Glomerular endothelial cell (primary cell): ENCODE data around the gene TEX2. TPM values are rescaled to one million over a fixed set of nuclear protein-coding genes. Genes with fewer than 3 reads are reported as not detected.

Experiments
- DNase-seq: peaks from one replicate; pipeline ENCODE4 v3.0.0-alpha.2; 2011; ENCODE audit warnings: low read depth, low spot score; ENCODE audit errors: extremely low read depth
- total RNA-seq: library from RNA; depleted of rRNA; stranded (reverse); fragments of >200 nt; gene quantifications from 2 replicates; pipeline ENCODE4 v1.2.3, GENCODE V29; 2015

Gene TEX2
- total RNA-seq, 1 donor from 2014 or later = 24.3 TPM

- DNase-seq = no peak
Observed at GRCh38 chr17:64270885-64271284, 7.8 kb upstream of the TEX2 start.

GRCh38 chr17:64269687-64270649 is 6.9 kb upstream of the TEX2 start:
- no peak for DNase-seq

GRCh38 chr17:64264891-64265290 is 1.8 kb upstream of the TEX2 start:
- no peak for DNase-seq

GRCh38 chr17:64262198-64262999 is 661 bp downstream of the TEX2 start:
- no peak for DNase-seq

GRCh38 chr17:64261417-64262145 is 1.5 kb downstream of the TEX2 start:
- DNase-seq = no peak

- no peak for DNase-seq
Observed at GRCh38 chr17:64260886-64261285, 2.2 kb downstream of the TEX2 start.

- DNase-seq = no peak
Observed at GRCh38 chr17:64259922-64260321, 3.1 kb downstream of the TEX2 start.

GRCh38 chr17:64259426-64259825 is 3.6 kb downstream of the TEX2 start:
- no peak for DNase-seq

GRCh38 chr17:64256913-64257807 is 5.9 kb downstream of the TEX2 start:
- no peak for DNase-seq

GRCh38 chr17:64255764-64256163 is 7.3 kb downstream of the TEX2 start:
- DNase-seq = no peak

- no peak for DNase-seq
Observed at GRCh38 chr17:64254755-64255154, 8.3 kb downstream of the TEX2 start.

GRCh38 chr17:64253470-64253869 is 9.6 kb downstream of the TEX2 start:
- no peak for DNase-seq

GRCh38 chr17:64252831-64253230 is 10.2 kb downstream of the TEX2 start:
- no peak for DNase-seq

- DNase-seq = no peak
Observed at GRCh38 chr17:64250233-64250835, 12.7 kb downstream of the TEX2 start.

GRCh38 chr17:64247836-64248235 is 15.2 kb downstream of the TEX2 start:
- DNase-seq = no peak

GRCh38 chr17:64245218-64246145 is 17.6 kb downstream of the TEX2 start:
- DNase-seq = no peak

GRCh38 chr17:64244165-64244564 is 18.9 kb downstream of the TEX2 start:
- DNase-seq = no peak

- no peak for DNase-seq
Observed at GRCh38 chr17:64243340-64243739, 19.7 kb downstream of the TEX2 start.

- DNase-seq = no peak
Observed at GRCh38 chr17:64242633-64243032, 20.4 kb downstream of the TEX2 start.
